DMS153 (cell line): ENCODE data around the gene DIO1.
"Not testable (repeated sequence)": the region's sequence is repeated elsewhere in the genome, so short reads cannot be mapped to it uniquely, and the experiment has no call there.

Experiments used
- DNase-seq: peaks from one replicate; lab custom pipeline; 2025; lab: John Stamatoyannopoulos, UW

DIO1 gene

DNA sequence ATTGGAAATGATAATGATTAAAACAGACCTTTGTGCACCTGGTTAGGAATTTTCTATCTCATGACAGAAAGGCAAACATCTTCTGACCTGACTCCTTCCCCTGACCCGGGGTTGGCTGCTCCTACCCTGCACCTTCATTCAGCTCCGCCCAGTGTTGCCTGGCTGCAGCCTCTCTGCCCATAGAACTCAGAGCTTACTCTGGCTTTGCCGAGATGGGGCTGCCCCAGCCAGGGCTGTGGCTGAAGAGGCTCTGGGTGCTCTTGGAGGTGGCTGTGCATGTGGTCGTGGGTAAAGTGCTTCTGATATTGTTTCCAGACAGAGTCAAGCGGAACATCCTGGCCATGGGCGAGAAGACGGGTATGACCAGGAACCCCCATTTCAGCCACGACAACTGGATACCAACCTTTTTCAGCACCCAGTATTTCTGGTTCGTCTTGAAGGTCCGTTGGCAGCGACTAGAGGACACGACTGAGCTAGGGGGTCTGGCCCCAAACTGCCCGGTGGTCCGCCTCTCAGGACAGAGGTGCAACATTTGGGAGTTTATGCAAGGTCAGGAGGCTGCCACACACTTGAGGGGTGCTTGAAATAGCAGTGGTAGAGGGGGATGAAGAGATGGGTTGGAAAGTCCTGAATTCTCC lies at the start of gene DIO1:
Gene DIO1 (plus strand): TSS at position 189 of the 638 bp plus-strand sequence. CDS start 24 bp downstream, at position 213.
- DNase-seq, result no peak

DNA sequence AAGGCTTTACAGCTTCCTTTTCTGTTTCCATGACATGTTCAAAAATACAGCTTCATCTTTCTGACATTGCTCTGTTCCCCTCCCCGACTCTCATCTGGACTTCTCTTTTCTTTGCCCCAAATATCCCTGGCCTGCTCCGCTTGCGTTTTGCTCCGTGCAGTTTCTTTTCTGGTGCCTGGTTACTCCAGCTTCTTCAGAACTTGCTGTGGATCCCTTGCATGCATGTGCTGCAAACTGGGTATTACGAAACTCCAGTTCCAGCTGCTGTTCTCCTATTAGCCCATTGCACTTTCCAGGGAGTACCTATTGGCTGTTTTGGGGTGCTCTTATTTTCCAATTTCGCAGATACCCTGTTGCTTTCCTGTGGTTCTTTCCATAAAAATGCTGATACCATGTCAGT lies 46.0 kb upstream of the DIO1 start:
- DNase-seq, result no peak

DNA sequence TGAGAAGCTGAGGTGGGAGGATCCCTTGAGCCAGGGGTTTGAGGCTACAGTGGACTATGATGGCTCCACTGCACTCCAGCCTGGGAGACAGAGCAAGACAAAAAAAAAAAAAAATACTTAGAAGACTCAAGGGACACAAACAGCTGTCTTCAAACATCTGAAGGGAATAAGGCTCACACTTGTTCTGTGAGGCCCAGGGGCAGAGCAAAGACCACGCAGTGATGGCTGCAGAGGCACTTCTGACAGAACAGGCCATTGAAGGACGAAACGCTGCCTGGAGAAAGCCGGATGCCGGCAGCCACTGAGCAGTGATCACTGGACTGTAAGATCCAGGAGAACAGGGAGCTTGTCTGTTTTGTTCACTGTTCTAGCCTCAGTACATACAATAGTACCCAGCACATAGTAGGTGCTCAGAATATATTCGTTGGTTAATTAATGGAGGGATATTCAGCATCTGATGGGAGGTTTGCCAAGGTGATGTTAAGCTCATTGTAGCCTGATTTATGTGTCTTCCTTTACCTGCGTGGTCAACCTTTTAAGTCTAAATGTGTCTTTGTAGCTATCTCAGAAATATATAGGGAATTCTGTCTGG lies 43.8 kb upstream of the DIO1 start:
- no peak for DNase-seq

DNA sequence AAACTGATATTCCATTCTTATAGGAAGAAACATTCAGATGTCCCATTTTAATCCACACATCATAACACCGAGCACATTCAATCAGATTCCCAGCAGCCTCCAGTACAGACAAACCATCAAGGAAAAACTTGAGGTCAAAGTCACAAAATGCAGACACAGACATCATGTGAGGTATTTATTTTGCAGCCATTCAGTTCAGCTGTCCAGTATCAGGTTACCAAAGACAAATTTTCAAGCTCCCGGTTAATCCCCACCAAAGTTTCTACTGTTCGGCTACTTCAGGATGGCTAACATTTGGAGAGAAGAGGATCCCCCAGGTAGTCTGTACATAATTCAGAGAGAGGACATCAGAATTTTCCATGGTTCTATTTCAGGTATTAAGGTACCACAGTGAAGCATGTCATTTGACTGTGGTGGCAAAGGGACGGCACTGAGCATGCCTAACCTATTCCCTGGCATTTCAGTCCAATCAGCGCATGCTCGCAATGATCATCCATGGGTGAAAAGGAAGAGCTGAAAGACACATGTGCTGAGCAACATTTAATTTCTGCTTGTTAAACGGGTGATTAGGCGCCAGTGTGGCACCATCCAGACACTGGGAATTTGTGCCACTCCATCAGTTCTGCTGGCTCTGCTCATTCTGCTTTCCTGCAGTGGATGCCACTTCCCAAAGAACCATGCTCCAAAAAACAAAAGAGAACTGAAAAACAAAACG lies 42.3 kb upstream of the DIO1 start:
- DNase-seq, result no peak

DNA sequence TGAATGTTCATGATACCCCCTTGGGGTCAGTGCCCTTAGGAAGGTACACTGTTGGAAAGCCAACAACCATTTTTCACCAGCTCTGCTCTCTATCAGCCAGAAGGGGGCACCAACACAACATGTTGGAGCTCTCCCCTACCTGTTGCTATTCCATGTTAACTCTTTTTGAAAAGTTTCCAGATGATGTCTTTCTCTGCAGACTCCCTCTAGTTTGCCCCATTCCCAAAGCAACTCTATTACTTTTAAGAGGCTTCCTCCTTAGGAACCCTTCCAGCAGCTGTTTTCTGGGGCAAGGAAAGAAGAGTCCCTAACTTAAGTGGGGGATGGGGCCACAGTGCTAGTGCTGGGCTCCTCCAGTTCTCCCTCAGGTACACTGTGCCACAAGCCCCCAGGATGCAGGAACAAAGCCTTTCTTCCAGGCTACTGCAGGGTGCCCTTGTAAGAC lies 33.0 kb upstream of the DIO1 start:
- DNase-seq, result peak; percentile 9

DNA sequence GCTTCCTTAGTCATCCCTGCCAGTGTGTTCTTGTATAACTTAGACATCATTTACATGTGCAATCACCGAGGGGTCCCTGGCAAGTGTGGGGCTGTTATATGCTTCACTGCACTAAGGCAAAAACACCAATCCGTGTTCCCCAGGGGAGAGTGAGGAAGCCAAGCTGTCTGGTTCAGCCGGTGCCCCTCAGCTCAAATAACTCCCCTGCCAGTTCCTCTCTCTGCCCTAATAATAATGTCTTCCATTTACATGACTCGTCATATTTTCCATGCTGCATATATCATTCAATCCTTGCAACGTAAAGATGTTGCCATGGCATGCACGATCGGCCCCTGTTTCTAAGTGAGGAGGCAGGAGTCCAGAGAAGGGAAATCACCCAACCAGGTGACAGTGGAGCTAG lies 31.5 kb upstream of the DIO1 start:
- no peak for DNase-seq

DNA sequence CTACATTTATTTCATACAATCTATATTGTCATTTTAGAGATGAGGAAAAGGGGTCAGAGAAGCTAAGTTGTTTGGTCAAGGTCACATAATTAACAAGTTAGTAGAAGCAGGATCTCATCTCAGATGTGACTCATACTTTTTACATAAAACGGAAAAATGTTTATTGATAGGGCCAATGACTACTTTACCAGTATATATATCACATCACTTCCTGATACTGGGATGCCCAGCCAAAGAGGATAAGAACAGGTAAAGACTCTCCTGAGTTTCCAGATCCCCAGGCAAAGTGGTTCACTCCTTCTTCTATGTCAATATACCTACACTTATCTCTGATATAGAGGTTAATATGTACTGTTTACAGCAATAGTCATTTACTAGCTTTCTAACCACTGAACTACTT lies 25.4 kb upstream of the DIO1 start:
- DNase-seq, result no peak

DNA sequence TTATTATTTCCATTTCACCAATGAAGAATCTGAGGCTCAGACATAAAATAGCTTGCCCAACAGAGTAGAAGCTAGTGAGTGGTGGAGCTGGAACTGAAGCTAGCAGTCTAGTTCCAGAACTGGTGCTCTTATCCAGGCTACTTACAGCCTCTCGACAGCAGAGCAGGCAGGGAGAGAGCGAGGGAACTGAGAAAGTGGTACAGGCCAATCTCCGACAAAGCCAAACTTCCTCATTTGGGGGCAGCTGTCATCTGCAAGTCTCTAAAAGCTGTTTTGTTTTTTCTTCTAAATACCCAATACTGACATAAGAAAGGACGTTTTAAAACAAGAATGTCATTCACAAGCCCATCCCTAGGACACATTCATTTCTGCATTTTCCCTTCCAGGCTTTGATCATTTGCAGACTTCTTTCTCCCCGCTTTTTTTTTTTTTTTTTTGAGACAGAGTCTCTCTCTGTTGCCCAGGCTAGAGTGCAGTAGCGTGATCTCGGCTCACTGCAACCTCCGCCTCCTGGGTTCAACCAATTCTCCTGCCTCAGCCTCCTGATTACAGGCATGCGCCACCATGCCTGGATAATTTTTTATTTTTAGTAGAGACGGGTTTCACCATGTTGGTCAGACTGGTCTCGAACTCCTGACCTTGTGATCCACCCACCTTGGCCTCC lies 24.4 kb upstream of the DIO1 start:
- DNase-seq, result no peak

DNA sequence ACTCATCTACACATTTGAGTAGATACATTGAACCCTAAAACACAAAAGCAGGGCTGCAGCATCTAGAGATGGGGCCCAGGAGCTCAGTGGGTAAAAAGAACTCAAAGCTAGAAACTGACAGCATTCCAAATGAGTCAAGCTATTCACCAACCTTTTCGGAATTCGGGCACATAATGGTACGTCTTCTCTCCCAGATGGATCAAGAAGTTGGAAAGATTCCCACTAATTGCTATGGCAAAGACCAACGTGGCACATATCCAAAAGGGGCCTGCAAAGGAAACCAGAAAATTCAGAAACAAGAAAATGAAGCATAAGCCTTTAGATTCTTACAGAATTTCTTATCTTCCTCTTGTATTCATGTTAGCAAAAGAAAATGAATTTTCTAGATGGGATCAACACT lies 22.8 kb upstream of the DIO1 start:
- no peak for DNase-seq

DNA sequence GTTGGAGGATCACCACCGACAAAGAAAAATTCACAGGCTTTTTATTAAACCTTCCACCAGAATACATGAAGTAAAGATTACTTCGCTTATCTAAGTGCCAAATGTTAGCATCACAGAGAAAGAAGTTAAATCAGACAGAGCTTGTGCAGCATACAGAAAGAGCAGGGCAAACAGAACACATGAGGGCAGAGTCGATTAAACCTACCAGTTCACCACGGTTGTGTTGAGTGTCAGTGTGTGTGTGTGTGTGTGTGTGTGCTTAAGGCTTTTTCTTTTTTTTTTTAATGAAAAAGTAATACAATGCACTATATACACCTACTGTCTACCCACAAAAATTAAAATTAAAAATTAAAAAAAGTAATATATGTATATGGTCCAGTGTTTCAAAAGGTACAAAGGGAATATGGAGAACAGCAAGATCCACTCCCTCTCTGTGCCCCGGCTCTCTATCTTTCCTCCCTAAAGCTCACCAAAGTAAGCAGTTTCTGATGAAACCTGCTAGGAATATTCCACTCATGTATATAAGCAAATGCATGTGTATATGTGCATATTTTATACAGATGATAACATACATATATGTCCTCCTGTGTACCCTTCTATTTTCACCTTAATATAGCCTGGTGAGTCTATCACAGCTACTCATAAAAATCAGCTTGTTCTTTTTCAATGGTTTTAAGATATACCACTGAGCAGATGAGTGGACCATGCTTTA lies 22.1 kb upstream of the DIO1 start:
- DNase-seq, result no peak

DNA sequence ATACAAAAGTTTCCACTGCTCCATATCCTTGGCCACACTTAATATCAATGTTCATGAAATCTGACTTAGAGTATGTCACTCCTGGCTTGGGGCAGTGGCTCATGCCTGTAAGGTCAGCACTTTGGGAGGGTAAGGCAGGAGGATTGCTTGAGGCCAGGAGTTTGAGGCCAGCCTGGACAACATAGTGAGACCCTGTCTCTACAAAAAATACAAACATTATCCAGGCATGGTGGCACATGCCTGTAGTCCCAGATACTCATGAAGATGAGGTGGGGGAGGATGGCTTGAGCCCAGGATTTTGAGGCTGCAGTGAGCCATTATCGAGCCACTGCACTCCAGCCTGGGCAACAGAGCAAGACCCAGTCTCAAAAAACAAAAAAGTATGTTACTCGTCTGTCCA lies 18.8 kb upstream of the DIO1 start:
- DNase-seq, result not testable (repeated sequence)

DNA sequence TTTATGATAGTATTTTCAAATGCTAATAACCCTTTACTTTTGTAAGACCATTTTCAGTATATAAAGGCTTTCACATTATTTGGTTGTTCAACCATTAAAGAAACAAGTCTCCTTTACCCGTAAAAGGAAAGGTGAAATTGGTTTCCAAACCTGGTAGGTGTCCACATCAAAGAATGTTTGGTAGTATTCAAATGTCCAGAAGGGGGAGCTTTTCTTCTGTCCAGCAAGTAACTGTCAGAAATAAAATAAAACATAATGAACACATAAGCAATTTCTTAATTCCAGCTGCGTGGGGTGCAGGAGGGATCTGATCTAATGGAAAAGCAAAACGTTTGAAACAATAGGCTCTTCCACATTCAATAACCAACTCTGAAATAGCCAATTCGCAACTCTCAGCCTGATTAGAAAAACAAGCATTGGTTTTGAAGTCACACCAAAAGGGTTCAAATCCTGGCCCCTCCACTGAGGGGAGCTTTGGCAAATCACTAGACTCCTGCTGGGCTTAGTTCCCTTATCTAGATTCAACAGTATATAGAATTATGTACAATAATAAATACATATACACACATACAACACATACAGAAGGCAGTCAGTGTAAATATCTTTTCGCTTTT lies 15.4 kb upstream of the DIO1 start:
- DNase-seq, result peak; percentile 33

DNA sequence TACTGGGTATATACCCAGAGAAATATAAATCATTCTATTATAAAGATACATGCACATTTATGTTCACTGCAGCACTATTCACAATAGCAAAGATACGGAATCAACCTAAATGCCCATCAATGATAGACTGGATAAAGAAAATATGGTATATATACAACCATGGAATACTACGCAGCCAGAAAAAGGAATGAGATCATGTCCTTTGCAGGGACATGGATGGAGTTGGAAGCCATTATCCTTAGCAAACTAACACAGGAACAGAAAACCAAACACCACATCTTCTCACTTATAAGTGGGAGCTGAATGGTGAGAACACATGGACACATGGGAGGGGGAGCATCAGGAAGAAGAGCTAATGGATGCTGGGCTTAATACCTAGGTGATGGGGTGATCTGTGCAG lies 12.1 kb upstream of the DIO1 start:
- not testable (repeated sequence) for DNase-seq

DNA sequence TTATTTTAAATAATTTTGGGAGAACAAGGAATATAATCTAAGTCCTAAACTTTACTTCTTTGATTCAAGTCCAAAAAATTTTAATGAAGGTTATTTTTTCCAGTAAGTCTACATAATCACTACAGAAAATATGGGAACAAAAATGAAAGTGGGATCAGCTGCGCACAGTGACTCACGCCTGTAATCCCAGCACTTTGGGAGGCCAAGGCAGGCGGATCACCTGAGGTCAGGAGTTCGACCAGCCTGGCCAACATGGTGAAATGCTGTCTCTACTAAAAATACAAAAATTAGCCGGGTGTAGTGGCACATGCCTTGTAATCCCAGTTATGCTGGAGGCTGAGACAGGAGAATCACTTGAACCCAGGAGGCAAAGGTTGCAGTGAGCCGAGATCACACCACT lies 10.4 kb upstream of the DIO1 start:
- not testable (repeated sequence) for DNase-seq

DNA sequence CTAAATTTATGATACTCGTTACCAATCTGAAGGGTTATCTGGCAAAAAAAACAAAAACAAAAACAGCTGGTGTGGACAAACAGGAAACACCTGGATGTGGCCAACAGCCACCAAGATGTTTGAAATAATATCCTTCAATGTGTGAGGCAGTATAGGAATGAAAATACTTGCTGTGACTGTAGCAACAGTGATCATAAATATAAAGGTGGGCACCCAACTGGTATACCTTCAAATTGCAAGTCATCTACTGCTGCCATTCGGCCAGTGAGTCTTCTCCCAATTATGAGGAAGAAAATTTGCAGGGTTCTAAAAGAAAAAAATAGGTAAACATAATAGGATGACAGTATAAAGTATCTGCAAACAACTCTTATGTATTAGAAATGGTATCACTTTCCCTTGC lies 5.3 kb upstream of the DIO1 start:
- no peak for DNase-seq

DNA sequence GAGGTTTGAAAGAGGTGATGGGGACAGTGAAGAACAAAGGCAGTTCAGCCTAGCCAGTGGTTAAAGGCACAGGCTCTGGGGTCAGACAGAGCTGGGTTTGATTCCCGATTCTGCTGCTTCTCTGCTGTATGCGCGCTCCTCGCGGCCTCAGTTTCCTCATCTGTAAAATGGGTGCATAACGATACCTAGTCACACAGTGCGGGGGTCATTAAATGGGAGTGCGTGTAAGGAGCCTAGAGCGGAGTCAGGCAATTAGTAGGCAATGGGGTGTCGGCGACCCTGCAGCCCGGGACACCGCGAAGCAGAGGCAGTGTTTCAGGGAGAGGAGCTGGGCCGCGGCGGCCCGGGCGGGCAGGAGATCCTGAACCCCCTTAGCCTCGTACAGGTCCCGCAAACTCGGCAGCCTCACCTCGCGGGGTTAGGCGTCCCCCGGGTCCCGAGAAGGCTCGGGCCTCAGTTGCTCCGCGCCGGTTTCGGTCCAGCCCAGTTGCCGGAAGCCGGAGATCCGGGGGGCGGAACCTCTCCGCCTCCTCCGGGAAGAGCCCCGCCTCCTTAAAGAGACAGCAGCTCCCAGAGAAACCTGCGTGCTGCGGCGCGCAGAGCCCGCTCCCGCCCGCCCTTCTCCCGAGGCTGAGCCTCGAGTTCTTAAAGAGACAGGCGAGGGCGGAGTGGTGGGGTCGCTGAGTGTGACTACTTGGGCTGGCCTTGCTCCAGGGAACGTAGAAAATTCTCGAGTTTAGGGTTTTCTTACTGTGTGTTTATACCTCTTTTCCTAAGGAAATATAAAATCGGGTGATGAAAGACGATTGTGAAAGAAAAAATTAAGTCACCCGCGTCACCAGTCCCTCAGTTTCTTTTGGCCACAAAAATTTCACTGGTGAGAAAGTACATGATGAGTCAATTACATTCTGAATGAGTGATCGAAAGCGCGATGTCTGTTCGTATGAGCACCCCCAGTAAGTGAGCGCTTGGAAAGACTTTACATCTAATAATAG lies 4.4 kb upstream of the DIO1 start, which contains the start of gene YIPF1:
Gene YIPF1 (minus strand): TSS at position 494 of the 995 bp plus-strand sequence. CDS start 860 bp downstream, outside the sequence.
- peak; percentile 83 for DNase-seq

DNA sequence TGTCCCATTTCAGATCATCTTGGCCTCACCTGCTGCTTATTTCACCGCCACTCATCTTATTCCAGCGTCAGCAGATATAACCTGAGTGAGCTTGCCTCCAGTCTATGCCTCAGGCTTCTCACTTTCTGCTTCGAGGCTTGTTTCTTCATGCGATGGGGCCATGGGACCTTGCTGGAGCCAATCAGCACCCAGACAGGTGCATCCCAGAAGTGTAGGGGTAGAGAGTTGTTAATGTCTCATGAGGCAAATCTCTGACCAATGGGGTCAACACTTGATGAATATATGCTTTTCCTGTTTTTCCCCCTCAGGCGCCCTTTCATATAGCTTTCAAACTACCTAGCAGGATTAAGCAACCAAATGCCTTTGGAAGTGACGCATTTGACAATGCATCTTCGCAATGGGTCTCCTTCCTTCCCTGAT lies 3.5 kb upstream of the DIO1 start:
- DNase-seq, result no peak

DNA sequence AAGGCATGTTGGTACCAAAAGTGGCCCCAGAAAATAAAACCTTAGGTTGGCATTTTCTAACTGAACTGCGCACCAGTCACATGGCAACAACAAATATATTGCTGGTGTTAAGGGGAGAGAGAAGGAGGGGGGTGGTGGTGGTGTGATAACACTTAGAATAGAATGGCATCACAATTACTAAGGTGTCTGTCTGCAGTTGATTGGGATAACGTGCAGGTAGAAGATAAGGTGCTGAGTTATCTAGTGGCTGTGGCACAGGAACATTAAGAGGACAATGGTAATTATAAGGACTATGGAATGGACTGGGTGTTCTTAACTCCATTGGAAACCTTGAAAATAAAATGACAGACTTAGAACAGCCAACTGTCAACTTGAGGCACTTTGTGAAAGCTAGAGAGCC lies 3.0 kb upstream of the DIO1 start:
- no peak for DNase-seq

DNA sequence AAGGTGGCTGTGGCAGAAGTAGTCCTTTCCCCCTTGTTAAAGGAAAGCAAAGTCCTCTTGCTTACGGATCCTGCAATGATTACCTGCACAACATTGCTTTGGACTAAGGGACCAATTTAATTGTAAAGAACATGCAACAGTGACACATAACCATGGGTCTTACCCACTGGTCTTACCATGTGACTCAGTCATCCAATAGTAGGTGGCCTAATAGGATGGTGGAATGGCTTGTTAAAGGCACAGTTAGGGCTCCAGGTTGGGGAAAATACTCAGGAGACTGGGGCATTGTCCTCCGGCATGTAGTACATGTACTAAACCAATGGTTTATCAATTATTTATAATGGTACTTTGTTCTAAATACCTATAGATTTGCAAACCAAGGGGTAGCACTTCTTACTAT lies 2.3 kb upstream of the DIO1 start:
- no peak for DNase-seq

DNA sequence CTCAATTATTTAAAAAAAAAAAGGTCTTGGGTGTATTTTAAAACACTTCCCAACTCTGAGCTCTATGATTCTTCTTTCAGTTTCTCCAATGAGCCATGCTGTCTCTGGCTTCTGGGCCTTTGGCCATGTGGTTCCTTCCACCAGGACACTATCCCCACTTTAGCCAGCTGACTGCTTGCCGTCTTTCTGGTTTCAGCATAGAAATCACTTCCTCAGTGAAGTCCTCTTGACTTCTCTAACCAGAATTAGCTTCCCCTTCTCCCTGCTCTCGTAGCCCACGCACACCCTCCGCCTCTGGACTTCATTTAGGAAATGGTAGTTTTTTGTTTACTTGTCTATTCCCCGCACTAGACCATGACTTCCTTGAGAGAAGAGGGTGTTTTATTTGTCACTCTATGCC lies 1.1 kb upstream of the DIO1 start:
- no peak for DNase-seq
